Measurements from ENCODE around the gene RGCC. TPM values are rescaled to one million over a fixed set of nuclear protein-coding genes. Genes with fewer than 3 reads are reported as not detected.

Gene RGCC
- total RNA-seq, 1 experiment from 2014 or later = not detected

DNA sequence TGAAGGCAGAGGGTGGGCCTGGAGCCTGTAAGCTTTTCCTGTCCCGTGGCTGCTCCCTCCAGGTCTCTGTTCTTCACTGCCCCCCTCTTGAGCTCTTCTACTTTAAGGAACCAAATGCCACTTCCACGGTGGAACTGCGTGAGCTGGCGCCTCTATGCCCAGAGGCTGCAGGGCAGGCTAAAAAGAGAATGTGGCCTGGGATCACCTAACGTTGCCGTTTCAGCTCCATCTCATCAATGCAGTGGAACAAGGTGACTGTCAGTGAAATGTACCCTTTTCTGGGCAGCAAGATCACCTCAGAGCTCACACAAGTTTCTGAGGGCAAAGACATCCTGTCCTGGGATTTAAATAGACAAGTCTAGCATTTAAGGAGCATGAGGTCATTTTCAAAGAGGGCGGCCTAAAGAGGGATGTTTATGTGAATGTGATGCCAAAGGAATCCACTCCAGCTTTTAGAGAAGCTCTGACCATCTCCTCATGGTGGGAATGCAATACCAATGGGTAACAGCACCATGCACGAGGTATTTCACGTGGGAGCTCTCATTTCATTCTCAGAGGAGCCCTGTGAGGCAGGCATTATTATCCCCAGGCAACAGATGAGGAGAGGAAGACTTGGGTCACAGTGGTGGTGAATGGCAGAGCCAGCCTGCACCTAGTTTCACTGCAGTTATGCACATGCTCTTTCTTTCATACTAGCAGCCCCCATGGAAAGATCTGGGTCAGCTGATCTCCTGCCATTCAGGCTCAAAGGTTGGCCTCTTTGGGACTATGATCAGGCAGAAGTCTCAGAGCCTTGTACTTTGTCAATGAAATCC, 39.3 kb downstream of the RGCC start:
- Histone ChIP-seq H3K27ac (ENCODE audit: insufficient read length, low read depth, low read length) (no peak overlapping the region), H3K56ac (ENCODE audit: insufficient read length, low read depth, low read length) (no peak overlapping the region), H3K18ac (ENCODE audit: insufficient read length, low read depth, low read length) (no peak overlapping the region), H2AFZ (ENCODE audit: low read length) (no peak overlapping the region), H3K27me3 (ENCODE audit: insufficient read depth, low read length) (no peaks in the 10 kb centered on the region), H2BK5ac (ENCODE audit: insufficient read length, low read length) (no peak overlapping the region), H3K14ac (ENCODE audit: insufficient read depth, low read length) (no peak overlapping the region), H3K9ac (ENCODE audit: extremely low read depth, insufficient read length, low read length) (no peak overlapping the region), H3K23ac (ENCODE audit: insufficient read length, low read depth, low read length) (no peak overlapping the region), H2BK12ac (ENCODE audit: insufficient read length, low read depth, low read length) (no peak overlapping the region), H3K23me2 (ENCODE audit: insufficient read length, low read depth, low read length, poor library complexity, severe bottlenecking) (no peaks in the 10 kb centered on the region), H4K8ac (replicated peaks; ENCODE audit: insufficient read length, low read depth, low read length) (no peak overlapping the region), H2BK15ac (ENCODE audit: low read depth, low read length) (no peak overlapping the region), H3K9me3 (ENCODE audit: control insufficient read depth, low read depth, low read length) (no peaks in the 10 kb centered on the region), H4K5ac (ENCODE audit: insufficient read length, low read depth, low read length) (no peak overlapping the region), H3K79me2 (ENCODE audit: insufficient read depth, low read length) (no peaks in the 10 kb centered on the region), H4K91ac (ENCODE audit: insufficient read length, low read depth, low read length) (no peak overlapping the region), H4K20me1 (ENCODE audit: control insufficient read depth, insufficient read depth, insufficient read length) (no peaks in the 10 kb centered on the region), H2BK20ac (ENCODE audit: low read depth, low read length, poor library complexity, severe bottlenecking) (no peak overlapping the region), H2BK120ac (ENCODE audit: low read depth, low read length, poor library complexity, severe bottlenecking) (no peak overlapping the region), H3K79me1 (ENCODE audit: insufficient read depth, low read depth, low read length, poor library complexity, severe bottlenecking) (no peaks in the 10 kb centered on the region), H3K4me2 (ENCODE audit: insufficient read depth, insufficient read length, low read length) (no peak overlapping the region), H3T11ph (ENCODE audit: low read length) (no peak overlapping the region), H3K4ac (ENCODE audit: low read depth, low read length) (no peak overlapping the region), H2AK5ac (ENCODE audit: insufficient read length, low read length) (no peak overlapping the region), H3K4me1 (ENCODE audit: insufficient read depth, low read length) (no peaks in the 10 kb centered on the region)
- H3K36me3 Mint-ChIP-seq (ENCODE audit: insufficient read depth in 1 of 3, low read depth in 3 of 3) = no peaks in the 10 kb centered on the region
- no peaks in the 10 kb centered on the region; the same call in 1 of the 2 replicates for H3K27me3 Mint-ChIP-seq (ENCODE audit: low read depth)
- H3K9me3 Mint-ChIP-seq = no peaks in the 10 kb centered on the region
- H3K4me3 Mint-ChIP-seq = no peak overlapping the region
- H3K27ac Mint-ChIP-seq = peak overlapping the region in 1 of 3 experiments; percentile 20; a peak in 2 of 7 replicates
- DNase-seq = no peak
- peaks cover 0 to 5% of the 10 kb centered on the region in 2 experiments; a peak in 1 of 4 replicates for H3K4me1 Mint-ChIP-seq
- TF ChIP-seq, protein P1, sequence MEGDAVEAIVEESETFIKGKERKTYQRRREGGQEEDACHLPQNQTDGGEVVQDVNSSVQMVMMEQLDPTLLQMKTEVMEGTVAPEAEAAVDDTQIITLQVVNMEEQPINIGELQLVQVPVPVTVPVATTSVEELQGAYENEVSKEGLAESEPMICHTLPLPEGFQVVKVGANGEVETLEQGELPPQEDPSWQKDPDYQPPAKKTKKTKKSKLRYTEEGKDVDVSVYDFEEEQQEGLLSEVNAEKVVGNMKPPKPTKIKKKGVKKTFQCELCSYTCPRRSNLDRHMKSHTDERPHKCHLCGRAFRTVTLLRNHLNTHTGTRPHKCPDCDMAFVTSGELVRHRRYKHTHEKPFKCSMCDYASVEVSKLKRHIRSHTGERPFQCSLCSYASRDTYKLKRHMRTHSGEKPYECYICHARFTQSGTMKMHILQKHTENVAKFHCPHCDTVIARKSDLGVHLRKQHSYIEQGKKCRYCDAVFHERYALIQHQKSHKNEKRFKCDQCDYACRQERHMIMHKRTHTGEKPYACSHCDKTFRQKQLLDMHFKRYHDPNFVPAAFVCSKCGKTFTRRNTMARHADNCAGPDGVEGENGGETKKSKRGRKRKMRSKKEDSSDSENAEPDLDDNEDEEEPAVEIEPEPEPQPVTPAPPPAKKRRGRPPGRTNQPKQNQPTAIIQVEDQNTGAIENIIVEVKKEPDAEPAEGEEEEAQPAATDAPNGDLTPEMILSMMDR (conservative IDR thresholded peaks at IDR 0.05) = no peak
- WGBS (ENCODE audit: extremely low coverage, insufficient read length, low lambda C conversion rate) = no CpG with 5 or more reads among the region's 9 CpGs

Measured in H9 (cell line).